Activated T-helper 2 cell treated with anti-CD3 and anti-CD28 coated beads, Interferon-gamma antibody, Interleukin-2, Interleukin-4, amounts not matched to agents 10 μg/mL and 5 μg/mL and 100 μg/mL, durations not matched to agents 14 hours and 24 hours and 36 hours (primary cell): Measurements from ENCODE around the gene ST6GALNAC2. TPM values are rescaled to one million over a fixed set of nuclear protein-coding genes. Genes with fewer than 3 reads are reported as not detected.
"Not testable (repeated sequence)": the region's sequence is repeated elsewhere in the genome, so short reads cannot be mapped to it uniquely, and the experiment has no call there.

ENCODE experiments used
- DNase-seq: peaks from one replicate; pipeline ENCODE4 v3.0.0; 2021; ENCODE audit warnings: low spot score
- H3K27ac Mint-ChIP-seq: one replicate; pipeline ENCODE4 v1.8.0; 2021; ENCODE audit warnings: mixed read lengths
- H3K27me3 Mint-ChIP-seq: one replicate; pipeline ENCODE4 v1.8.0; 2021; ENCODE audit warnings: low read depth, mixed read lengths
- H3K36me3 Mint-ChIP-seq: one replicate; pipeline ENCODE4 v1.8.0; 2021; ENCODE audit warnings: low read depth, mixed read lengths
- H3K4me1 Mint-ChIP-seq: one replicate; pipeline ENCODE4 v1.8.0; 2021; ENCODE audit warnings: low read depth, mixed read lengths
- H3K4me3 Mint-ChIP-seq: one replicate; pipeline ENCODE4 v1.8.0; 2021; ENCODE audit warnings: low read depth, mild to moderate bottlenecking, moderate library complexity, mixed read lengths
- H3K9me3 Mint-ChIP-seq: one replicate; pipeline ENCODE4 v1.8.0; 2021; ENCODE audit warnings: mixed read lengths
- intact Hi-C: fragments of 100-400 bp; cut with micrococcal nuclease; formaldehyde crosslinking; loops from one replicate; pipeline ENCODE4 v1.15.1; 2023
- total RNA-seq: library from RNA; stranded (reverse); gene quantifications from 2 replicates; pipeline ENCODE4 v1.2.3, GENCODE V29; 2022

ST6GALNAC2 gene
- total RNA-seq, 1 donor from 2014 or later, result 0.41 TPM

DNA sequence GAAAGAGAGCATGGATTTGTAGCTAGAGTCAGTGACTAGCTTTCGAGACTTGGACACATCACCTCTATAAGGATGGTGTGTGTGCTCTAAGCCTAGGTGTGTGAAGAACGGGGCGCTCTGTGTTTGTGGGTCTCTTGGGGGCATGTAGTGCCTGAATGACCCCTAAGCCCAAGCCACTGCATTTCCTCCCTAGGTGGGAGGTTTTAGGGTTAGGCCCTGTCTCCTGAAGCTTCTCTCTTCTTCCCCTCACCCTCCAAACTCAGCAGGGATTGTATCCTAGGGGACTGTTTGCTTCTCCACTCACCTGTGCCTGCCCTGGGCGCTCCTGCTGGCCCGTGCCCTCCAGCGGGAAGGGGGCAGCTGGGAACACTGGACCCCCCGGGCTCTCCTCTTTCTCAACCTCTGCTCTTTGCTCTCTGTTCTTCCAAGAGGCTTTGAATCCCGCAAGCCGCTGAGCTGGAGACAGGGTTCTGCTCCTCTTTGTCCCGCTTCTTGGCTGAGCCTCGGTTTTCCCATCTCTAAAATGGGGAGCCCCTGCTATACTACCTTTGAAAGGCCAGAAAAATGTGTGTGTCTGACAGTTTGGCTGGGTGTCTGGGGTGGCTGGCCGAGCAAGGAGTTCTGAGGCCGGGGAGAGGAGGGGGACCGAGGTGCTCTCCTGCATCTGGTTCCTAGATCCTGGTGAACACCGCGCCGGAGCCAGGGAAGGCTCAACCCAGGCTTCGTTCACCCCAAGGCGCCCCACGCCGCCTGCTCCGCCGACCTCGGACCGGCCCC, 49.0 kb downstream of the ST6GALNAC2 start:
- peaks cover 54% of the 10 kb centered on the region for H3K27me3 Mint-ChIP-seq
- no peak overlapping the region for H3K27ac Mint-ChIP-seq
- no peak overlapping the region for H3K4me3 Mint-ChIP-seq
- no peaks in the 10 kb centered on the region for H3K36me3 Mint-ChIP-seq
- no peak for DNase-seq
- H3K9me3 Mint-ChIP-seq, result no peaks in the 10 kb centered on the region
- intact Hi-C loops, result no loop called here
- H3K4me1 Mint-ChIP-seq, result no peaks in the 10 kb centered on the region

DNA sequence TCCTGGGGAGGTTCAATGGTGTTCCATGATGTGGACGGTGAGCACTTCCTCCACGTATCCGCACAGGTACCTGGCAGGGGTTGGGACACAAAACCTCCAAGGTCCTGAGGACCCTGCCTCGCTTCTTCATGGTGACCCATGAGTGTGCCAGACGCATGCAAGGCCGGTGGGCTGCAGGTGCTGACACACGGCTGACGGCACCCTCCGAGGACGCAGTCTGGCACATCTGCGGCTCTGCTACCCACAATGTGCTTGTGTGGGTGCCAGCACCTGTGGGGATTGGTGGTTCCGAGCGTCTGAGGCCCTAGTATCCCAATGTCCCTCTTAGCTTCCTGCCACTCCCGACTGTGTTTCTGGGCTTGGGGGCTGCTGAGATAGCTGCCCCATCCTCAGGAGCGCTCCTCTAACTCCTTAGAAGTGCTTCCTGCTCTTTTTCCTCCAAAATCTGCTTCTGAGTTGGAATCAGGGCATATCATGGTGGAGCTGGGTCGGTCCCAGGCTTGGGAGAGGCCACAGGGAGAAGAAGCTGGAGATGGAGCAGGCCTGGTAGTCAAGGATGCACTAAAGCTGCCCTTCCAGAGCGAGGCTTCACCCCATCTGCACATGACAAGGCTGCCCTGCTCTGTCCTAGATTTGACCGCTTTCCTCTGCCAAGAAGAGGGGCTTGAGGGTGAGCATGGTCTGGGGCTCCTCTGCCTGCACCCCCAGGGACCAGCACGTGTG, 49.7 kb downstream of the ST6GALNAC2 start:
- DNase-seq, result no peak
- intact Hi-C loops, result no loop called here
- Mint-ChIP-seq H3K27me3 (peaks cover 47% of the 10 kb centered on the region), H3K4me1 (no peaks in the 10 kb centered on the region), H3K36me3 (no peaks in the 10 kb centered on the region), H3K27ac (no peak overlapping the region), H3K9me3 (no peaks in the 10 kb centered on the region), H3K4me3 (no peak overlapping the region)

DNA sequence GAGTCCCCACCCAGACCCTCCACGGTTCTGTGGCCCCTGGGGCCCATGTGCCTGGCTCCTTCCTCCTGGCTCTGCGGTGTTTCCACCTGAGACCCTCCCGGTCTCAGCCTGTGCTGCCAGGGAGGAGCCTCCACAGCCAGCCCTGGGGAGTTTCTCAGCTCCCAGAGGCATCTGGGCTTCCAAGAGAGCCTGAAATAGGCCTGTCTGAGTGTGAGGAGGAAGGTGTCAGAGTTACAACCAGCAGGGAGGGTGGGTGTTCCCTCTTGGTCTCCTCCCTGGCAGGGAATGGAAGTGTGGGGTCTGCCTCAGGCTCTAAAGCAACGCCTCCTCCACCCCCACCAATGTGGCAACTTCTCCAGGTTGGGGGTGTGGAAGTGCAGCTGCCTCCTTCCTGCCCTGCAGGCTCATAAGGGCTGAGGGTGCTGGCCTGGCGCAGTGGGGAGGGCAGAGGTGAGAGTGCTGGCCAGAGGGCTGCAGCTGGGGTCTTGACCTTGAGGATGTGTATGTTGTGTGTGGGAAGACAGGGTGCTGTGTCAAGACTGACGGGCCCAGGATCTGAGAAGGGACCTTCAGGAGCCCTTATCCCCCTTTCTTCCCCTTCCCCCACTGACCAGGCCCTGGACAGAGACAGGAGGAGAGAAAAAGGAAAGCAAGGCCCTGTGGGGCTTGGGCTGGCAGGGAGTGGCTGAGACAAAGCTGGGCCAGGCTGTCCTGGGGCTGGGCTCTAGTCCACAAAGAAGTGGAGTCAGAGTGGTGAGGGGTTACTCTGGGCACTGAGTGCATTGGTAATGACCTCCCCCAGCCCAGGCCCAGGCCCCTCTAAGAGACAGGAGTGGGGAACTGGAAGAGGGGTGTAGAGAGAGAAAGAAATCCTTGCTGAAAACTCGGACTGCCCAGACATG, 50.6 kb downstream of the ST6GALNAC2 start:
- H3K27ac Mint-ChIP-seq, result no peak overlapping the region
- DNase-seq, result no peak
- no peak overlapping the region for H3K4me3 Mint-ChIP-seq
- no peaks in the 10 kb centered on the region for H3K9me3 Mint-ChIP-seq
- no peaks in the 10 kb centered on the region for H3K36me3 Mint-ChIP-seq
- H3K4me1 Mint-ChIP-seq, result no peaks in the 10 kb centered on the region
- intact Hi-C loops, result no loop called here
- peaks cover 43% of the 10 kb centered on the region for H3K27me3 Mint-ChIP-seq

DNA sequence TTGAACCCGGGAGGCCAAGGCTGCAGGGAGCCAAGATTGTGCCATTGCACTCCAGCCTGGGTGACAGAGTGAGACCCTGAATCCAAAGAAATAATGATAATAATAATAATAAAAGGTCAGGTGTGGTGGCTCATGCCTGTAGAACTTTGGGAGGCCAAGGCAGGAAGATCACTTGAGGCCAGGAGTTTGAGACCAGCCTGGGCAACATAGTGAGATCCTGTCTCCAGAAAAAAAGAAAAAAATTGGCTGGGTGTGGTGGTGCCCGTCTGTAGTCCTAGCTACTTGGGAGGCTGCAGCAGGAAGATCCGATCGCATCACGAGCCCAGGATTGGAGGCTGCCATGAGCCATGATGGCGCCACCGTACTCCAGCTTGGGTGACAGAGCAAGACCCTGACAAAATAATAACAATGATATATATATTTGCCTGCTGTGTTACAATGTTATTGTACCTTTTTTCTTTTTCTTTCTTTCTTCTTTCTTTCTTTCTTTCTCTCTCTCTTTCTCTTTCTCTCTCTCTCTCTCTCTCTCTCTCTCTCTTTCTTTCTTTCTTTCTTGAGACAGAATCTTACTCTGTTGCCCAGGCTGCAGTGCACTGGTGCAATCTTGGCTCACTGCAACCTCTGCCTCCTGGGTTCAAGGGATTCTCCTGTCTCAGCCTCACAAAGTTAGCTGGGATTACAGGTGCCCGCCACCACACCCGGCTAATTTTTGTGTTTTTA, 51.9 kb downstream of the ST6GALNAC2 start:
- H3K9me3 Mint-ChIP-seq, H3K4me3 Mint-ChIP-seq, H3K4me1 Mint-ChIP-seq, DNase-seq, intact Hi-C loops, H3K27ac Mint-ChIP-seq, H3K36me3 Mint-ChIP-seq: not testable (repeated sequence)
- H3K27me3 Mint-ChIP-seq, result peaks cover 33% of the 10 kb centered on the region

DNA sequence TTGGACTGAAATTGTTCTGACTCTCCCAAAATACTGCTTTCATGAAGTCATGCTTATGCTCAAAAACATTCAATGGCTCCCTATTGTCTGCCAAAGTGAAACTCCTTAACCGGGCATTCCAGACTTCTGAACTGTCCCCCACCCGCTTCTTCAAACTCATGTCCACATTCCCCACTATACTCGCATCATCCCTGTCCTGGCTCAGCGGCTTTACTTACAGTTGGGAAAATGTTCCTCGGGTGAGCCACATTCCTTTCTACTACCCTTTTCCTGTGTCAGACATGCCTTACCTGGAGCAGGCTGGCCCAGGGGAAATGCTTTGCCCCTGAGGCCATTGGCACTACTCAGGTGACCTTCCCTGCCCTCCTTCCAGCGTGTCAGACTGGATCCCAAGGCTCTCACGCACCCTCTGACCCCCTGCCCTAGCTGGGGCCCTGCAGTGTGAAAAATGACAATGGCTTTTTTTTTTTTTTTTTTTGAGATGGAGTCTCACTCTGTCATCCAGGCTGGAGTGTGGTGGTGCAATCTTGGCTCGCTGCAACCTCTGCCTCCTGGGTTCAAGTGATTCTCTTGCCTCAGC, 53.5 kb downstream of the ST6GALNAC2 start:
- no peaks in the 10 kb centered on the region for H3K4me1 Mint-ChIP-seq
- H3K36me3 Mint-ChIP-seq, result no peaks in the 10 kb centered on the region
- no peak overlapping the region for H3K4me3 Mint-ChIP-seq
- H3K9me3 Mint-ChIP-seq, result no peaks in the 10 kb centered on the region
- DNase-seq, result no peak
- H3K27me3 Mint-ChIP-seq, result peaks cover 29% of the 10 kb centered on the region
- intact Hi-C loops, result no loop called here
- H3K27ac Mint-ChIP-seq, result no peak overlapping the region

DNA sequence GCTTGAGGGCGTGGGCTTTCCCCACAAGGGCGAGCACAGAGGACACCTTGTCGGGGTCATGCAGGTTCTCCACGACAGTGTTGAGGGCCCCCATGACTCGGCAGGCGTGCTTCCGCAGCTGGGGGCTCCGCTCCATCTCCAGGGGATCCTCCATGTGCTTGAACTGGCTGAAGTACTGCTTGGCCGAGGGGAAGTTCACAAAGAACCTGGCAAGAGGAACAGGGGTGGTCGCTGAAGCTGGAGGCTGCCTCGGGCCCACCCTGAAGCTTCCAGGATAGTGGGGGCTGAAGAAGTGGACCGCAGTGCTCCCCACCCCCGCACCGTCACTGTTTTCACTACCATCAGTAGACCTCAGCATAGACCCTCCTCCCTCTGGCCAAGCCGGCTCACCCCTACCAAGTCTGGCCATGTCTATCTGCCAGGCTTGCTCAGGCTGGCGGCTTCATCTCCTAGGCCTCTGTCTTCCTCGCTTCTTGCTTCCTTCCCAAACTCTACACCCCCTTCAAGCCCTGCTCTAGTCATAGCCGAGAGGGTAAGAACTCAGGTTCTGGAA, 54.1 kb downstream of the ST6GALNAC2 start:
- Mint-ChIP-seq H3K27me3 (peaks cover 26% of the 10 kb centered on the region), H3K9me3 (no peaks in the 10 kb centered on the region), H3K4me1 (no peaks in the 10 kb centered on the region), H3K4me3 (no peak overlapping the region), H3K36me3 (no peaks in the 10 kb centered on the region), H3K27ac (no peak overlapping the region)
- intact Hi-C loops, result no loop called here
- DNase-seq, result no peak

DNA sequence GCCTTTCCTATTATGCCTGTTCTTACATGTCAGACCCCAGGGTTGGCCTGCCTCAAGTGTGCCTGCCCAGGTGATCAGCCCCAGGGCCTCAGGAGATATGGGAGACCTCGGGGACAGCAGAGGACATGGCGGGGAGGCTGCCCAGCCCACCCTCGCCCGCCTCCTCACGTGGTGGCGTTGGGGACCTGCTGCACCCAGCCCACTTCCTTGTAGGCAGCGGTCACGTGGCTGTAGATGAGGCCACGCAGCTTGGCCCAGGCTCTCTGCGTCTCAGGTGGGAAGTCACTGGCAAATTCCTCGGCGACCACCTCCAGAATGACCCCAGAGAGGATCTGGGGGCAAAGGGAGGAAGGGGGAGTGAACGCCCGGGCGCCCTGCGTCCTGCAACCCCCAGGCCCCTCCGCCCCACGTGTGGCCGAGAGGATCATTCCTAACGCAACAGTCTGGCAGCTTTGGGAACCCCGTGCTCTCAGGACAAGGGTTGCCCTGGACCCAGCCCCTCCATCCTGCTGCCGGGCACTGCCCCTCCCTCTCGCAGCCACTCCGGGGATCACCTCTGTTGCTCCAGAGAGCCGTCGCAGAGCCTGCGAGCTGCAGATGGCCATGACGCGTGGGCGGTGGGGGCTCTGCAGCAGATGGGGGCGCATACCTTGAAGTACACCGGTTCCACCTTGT, 54.7 kb downstream of the ST6GALNAC2 start:
- Mint-ChIP-seq H3K27me3 (peaks cover 21% of the 10 kb centered on the region), H3K36me3 (no peaks in the 10 kb centered on the region), H3K27ac (no peak overlapping the region), H3K9me3 (no peaks in the 10 kb centered on the region), H3K4me3 (no peak overlapping the region), H3K4me1 (no peaks in the 10 kb centered on the region)
- no peak for DNase-seq
- intact Hi-C loops, result no loop called here

DNA sequence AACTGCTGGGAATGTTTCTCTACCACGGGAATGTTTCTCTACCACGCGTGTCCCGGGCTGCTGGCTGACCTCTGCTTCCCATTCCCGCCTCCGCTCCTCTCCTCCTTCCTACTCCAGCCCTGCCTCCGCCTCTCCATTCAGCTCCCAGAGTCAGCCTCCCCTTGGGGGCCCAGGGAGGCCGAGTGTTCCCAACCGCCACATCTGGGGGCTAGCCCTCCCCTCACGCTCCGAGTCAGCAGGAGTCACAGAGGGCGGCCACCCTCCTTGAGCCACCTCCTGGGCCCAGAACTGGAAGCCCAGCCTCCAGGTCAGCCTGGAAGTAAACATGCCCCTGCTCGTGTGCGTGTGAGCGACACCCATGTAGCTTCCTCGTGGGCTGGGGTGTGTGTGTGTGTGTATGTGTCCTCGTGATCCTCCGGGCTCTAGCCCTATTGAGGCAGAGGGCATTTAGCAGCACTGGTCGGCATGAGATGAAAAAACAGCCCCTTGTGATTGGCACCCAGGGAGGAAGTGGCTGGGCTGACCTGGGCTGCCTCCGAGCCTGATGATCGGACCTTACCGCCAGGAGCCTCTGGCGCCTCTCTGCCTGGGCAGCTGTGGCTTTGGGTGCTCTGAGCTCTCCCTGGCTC, 55.5 kb downstream of the ST6GALNAC2 start:
- Mint-ChIP-seq H3K4me3 (no peak overlapping the region), H3K36me3 (no peaks in the 10 kb centered on the region), H3K27ac (no peak overlapping the region), H3K9me3 (no peaks in the 10 kb centered on the region), H3K27me3 (peaks cover 17% of the 10 kb centered on the region), H3K4me1 (no peaks in the 10 kb centered on the region)
- intact Hi-C loops, result no loop called here
- DNase-seq, result no peak

DNA sequence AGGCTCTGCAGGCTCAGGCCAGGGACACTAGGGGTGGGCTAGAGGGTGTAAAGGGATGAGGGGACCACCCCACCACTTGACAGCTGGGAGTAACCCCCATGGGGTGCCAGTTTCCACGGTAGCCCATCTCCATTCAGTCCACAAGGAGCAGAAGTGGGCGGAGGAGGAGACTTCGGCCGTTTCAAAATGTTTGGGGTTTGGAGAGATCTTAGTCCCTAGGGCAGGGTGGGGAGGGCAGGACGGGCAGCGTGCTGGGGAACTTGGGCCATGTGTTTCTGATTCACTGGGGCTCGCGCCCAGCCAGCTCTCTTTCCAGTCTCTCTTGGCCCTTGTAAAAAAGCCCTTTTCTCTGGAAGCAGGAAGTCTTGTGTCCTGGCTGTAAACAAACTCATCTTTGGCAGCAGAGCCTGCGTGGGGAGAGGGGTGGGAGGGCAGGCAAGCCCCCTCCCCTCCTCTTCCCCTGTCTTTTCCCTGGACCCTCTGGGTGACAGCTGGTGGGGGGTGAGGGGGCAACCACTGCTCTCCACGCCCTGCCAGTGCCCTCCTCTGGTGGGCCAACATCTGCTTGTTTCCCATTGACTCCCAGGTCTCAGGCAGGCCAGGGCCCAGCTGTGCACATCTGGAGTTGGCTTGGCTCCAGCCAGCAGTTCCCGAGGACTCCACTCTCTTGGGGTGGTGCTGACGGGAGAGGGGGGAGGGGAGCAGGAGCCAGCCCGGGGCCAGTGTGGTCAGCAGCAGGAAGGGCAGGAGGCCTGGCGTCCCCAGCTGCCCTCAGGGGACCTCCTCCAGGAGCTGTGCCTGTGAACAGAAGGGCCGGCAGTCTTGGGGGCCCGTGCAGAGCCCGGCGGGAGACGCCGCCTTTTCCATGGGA, 56.2 kb downstream of the ST6GALNAC2 start:
- H3K4me1 Mint-ChIP-seq, result no peaks in the 10 kb centered on the region
- no peak overlapping the region for H3K27ac Mint-ChIP-seq

DNA sequence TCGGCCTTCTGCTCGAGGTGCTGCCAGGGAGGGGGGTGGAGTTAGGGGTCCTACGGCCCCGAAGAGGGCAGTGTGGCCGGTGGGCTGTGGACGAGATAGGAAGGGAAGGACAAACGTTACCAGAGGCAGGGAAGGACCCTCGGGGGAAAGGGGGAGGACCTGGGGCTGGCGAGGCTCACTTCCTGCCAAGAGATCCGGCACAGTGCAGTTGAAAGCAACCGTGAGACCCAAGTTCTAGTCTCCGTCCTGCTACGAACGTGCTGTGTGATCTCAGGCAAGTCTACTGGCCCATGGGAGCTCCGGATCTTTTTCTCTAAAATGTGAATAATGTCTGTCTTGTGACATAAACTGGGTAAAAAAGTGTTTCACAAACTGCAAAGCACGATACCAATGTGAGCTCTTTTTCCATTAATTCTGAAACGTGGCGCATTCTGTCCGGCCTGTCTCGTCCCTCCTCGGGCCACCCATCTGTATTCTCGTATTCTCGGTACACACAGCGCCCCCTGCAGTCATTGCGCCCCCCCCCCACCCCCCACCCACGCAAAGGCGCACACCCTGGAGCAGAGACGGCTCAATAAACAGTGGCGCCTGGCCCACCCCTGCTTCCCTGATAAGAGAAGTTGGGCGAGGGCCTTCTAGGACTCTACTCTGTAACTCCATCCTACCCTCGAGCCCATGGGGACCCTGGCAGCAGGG, 57.0 kb downstream of the ST6GALNAC2 start:
- no peaks in the 10 kb centered on the region for H3K4me1 Mint-ChIP-seq
- no peak overlapping the region for H3K4me3 Mint-ChIP-seq
- no peaks in the 10 kb centered on the region for H3K9me3 Mint-ChIP-seq
- H3K27ac Mint-ChIP-seq, result no peak overlapping the region
- intact Hi-C loops, result no loop called here
- no peaks in the 10 kb centered on the region for H3K36me3 Mint-ChIP-seq
- peaks cover 9% of the 10 kb centered on the region for H3K27me3 Mint-ChIP-seq
- DNase-seq, result no peak

More for the DNA sequence above, 56.2 kb downstream of the ST6GALNAC2 start:
- H3K4me3 Mint-ChIP-seq, result no peak overlapping the region
- no peaks in the 10 kb centered on the region for H3K9me3 Mint-ChIP-seq
- H3K36me3 Mint-ChIP-seq, result no peaks in the 10 kb centered on the region
- intact Hi-C loops, result no loop called here
- H3K27me3 Mint-ChIP-seq, result peaks cover 11% of the 10 kb centered on the region
- no peak for DNase-seq
